SK-N-MC (cell line): ENCODE data around the gene SIRT7.

Source experiments
- DNase-seq: peaks from one replicate; pipeline ENCODE4 v3.0.0-alpha.2; 2011; ENCODE audit warnings: low read depth, low spot score
- H3K27ac ChIP-seq: fragments of 200-600 bp; sonication (generic); 2 replicates; pipeline ENCODE4 v1.5.1; 2016; ENCODE audit warnings: mixed run types
- H3K36me3 ChIP-seq: fragments of 200-600 bp; sonication (generic); 2 replicates; pipeline ENCODE4 v1.6.1; 2017; ENCODE audit warnings: antibody characterized with exemption, low read length, mixed read lengths; ENCODE audit not compliant: insufficient read depth
- H3K4me3 ChIP-seq: fragments of 200-600 bp; sonication (generic); 2 replicates; pipeline ENCODE4 v1.5.1; 2016
- H3K9ac ChIP-seq: fragments of 200-600 bp; sonication (generic); 2 replicates; pipeline ENCODE4 v1.8.0; 2017; ENCODE audit warnings: mixed run types, mixed read lengths; ENCODE audit not compliant: insufficient read length
- H3K9me3 ChIP-seq: fragments of 200-600 bp; sonication (generic); 2 replicates; pipeline ENCODE4 v1.6.1; 2017; ENCODE audit warnings: low read depth, mild to moderate bottlenecking, antibody characterized with exemption, low read length, moderate library complexity, mixed read lengths
- EZH2 ChIP-seq: fragments of 200-600 bp; sonication (generic); IDR thresholded peaks from one replicate; pipeline ENCODE4 v1.6.1; 2017; ENCODE audit warnings: antibody characterized with exemption
- FOXP2 ChIP-seq: optimal IDR thresholded peaks from 2 replicates; pipeline ENCODE3; 2011; ENCODE audit warnings: mild to moderate bottlenecking, moderate library complexity; ENCODE audit not compliant: insufficient read depth; ENCODE audit errors: extremely low read length, control extremely low read depth
- POLR2AphosphoS5 ChIP-seq: IDR thresholded peaks from 2 replicates; pipeline ENCODE4 v1.6.1; 2012; ENCODE audit warnings: mild to moderate bottlenecking, low read depth, low read length, borderline replicate concordance

Gene SIRT7

GRCh38 chr17:81884520-81884919 is 33.5 kb downstream of the SIRT7 start:
- Histone ChIP-seq H3K9me3 (no peaks in the 10 kb centered on the region), H3K4me3 (no peak overlapping the region), H3K9ac (no peak overlapping the region), H3K27ac (no peak overlapping the region), H3K36me3 (peaks cover 92% of the 10 kb centered on the region)
- DNase-seq = no peak
- TF ChIP-seq POLR2AphosphoS5 (no peak), EZH2 (no peak), FOXP2 (no peak)

DNA sequence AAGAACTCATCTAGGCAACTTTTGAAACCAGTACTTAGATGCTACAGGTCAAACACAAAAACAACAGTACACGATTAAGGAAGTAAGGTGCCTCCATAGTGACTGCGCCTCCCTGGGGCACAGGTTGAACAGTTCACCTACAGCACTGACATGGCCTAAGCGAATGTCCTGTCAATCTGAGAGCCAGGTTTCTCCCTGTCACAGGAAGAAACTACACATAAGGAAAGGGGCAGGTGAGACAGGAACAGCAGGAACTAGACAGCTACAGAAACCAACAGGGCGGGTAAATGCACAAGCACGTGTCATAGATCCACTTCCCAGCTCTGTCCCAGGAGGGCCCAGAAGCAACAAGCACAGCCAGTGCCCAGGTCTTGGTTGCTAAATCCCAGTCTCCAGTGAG is 38.9 kb downstream of the SIRT7 start:
- peaks cover 58% of the 10 kb centered on the region for H3K36me3 ChIP-seq
- no peak overlapping the region for H3K9ac ChIP-seq
- H3K4me3 ChIP-seq = no peak overlapping the region
- H3K27ac ChIP-seq = no peak overlapping the region
- no peak for TF ChIP-seq FOXP2
- TF ChIP-seq POLR2AphosphoS5 = no peak
- TF ChIP-seq EZH2 = no peak
- DNase-seq = no peak
- no peaks in the 10 kb centered on the region for H3K9me3 ChIP-seq

DNA sequence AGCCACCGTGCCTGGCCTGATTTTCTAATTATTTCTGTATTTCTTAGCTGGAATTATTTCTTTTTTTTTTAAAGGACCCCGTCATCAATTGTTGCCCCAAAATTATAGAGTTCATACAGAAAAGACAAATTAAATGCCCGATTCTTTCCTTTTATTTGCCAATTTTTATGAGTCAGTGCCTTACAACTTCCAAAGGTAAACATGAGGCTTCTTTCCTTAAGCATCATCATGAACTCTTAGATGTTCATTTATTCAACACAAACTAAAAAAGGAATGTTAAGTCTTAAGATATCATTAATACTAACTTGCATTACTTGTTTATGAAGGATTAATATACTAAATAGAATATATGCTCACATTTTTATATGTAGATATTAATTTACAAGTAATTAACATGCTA is 39.7 kb downstream of the SIRT7 start:
- no peaks in the 10 kb centered on the region for H3K9me3 ChIP-seq
- H3K27ac ChIP-seq = no peak overlapping the region; the same call in 1 of the 2 replicates
- no peak for DNase-seq
- no peak overlapping the region for H3K4me3 ChIP-seq
- TF ChIP-seq EZH2 = no peak
- TF ChIP-seq FOXP2 = no peak
- no peak for TF ChIP-seq POLR2AphosphoS5
- H3K9ac ChIP-seq = no peak overlapping the region
- peaks cover 52% of the 10 kb centered on the region for H3K36me3 ChIP-seq

GRCh38 chr17:81877569-81877968 is 40.4 kb downstream of the SIRT7 start:
- peaks cover 51% of the 10 kb centered on the region for H3K36me3 ChIP-seq
- no peak for DNase-seq
- TF ChIP-seq FOXP2 (no peak), EZH2 (no peak), POLR2AphosphoS5 (no peak; the same call in 1 of the 2 replicates)
- no peak overlapping the region for H3K27ac ChIP-seq
- no peak overlapping the region for H3K9ac ChIP-seq
- no peaks in the 10 kb centered on the region for H3K9me3 ChIP-seq
- no peak overlapping the region for H3K4me3 ChIP-seq

GRCh38 chr17:81871387-81872230 is 46.4 kb downstream of the SIRT7 start:
- DNase-seq = no peak
- H3K9me3 ChIP-seq = no peaks in the 10 kb centered on the region
- H3K36me3 ChIP-seq = peaks cover 29% of the 10 kb centered on the region
- TF ChIP-seq POLR2AphosphoS5 = peak; percentile 82
- TF ChIP-seq FOXP2 = no peak
- peak overlapping the region; percentile 100 for H3K9ac ChIP-seq
- peak overlapping the region; percentile 99 for H3K27ac ChIP-seq
- peak overlapping the region; percentile 99 for H3K4me3 ChIP-seq

DNA sequence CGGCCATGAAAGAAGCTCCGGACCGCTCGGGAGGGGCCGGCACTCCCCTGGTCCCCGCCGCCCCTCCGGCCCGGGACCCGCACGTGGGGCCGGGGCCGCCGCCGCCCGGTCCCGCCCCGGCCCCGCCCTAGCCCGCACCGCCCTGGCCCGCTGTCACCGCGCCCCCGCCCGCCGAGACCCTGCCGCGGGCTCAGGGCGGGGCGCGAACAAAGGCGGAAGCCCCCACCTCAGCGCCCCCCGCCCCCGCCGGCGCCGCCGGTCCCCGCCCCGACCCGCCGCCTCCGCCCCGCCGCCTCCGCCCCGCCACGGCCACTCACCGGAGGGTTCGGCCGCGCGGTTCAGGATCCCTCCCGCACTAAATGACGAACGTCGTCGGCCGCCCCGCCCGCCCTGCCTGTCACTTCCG is 47.0 kb downstream of the SIRT7 start, which contains the start of gene ARHGDIA:
Gene ARHGDIA (minus strand): TSS at position 357 of the 406 bp plus-strand sequence. CDS start 1,407 bp downstream, outside the sequence.
- H3K9me3 ChIP-seq = no peaks in the 10 kb centered on the region
- H3K36me3 ChIP-seq = peaks cover 29% of the 10 kb centered on the region
- no peak for DNase-seq
- H3K9ac ChIP-seq = peak within 1 kb of the TSS; percentile 100
- TF ChIP-seq FOXP2 (no peak), POLR2AphosphoS5 (no peak), EZH2 (no peak)
- H3K27ac ChIP-seq = peak within 1 kb of the TSS; percentile 99
- H3K4me3 ChIP-seq = peak within 1 kb of the TSS; percentile 99

- Histone ChIP-seq H3K36me3 (peaks cover 29% of the 10 kb centered on the region), H3K4me3 (peak overlapping the region; percentile 82), H3K9ac (peak overlapping the region; percentile 94), H3K27ac (peak overlapping the region; percentile 81), H3K9me3 (no peaks in the 10 kb centered on the region)
- TF ChIP-seq POLR2AphosphoS5 = no peak; the same call in 1 of the 2 replicates
- TF ChIP-seq EZH2 = no peak
- TF ChIP-seq FOXP2 = no peak
- no peak for DNase-seq
These were observed 47.6 kb downstream of the SIRT7 start for GRCh38 chr17:81870131-81870980.
